GM13976 (cell line): ENCODE measurements around the gene RUFY1.
"Not testable (repeated sequence)": the region's sequence is repeated elsewhere in the genome, so short reads cannot be mapped to it uniquely, and the experiment has no call there.

ENCODE experiments used
- DNase-seq: peaks from one replicate; pipeline ENCODE4 v3.0.0; 2012; ENCODE audit warnings: low spot score
- in situ Hi-C: fragments of 300-500 bp; cut with MboI; formaldehyde crosslinking; loops from one replicate; pipeline ENCODE4 v1.12.0; 2022; ENCODE audit warnings: low sequenced_read_pairs, mixed read lengths, inconsistent platforms; ENCODE audit not compliant: unreplicated experiment
- TF ChIP-seq, protein P1 (sequence below): IDR thresholded peaks from 2 replicates; pipeline ENCODE4 v1.5.1; 2012; ENCODE audit warnings: borderline replicate concordance, mild to moderate bottlenecking; ENCODE audit not compliant: insufficient read depth; ENCODE audit errors: extremely low read depth, missing control alignments, control extremely low read depth

Gene RUFY1

DNA sequence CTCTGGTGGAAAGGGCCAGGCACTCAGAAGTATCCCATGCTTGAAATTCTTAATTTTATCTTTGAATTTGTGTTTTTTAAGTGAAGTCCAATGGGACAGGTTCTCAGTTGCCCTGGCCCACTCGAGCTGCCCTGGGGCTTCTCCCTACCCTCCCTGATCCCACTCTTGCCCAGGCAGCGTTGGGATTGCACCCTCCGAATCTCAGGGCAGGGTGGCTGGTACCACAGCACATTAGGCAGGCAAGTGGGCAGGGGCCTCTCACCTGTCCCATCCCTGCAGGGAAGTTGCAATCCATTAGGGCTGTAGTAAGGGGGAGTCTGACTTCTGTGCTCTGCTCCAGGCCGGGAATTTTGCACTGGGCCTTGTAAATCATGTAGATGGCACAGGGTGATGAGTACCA is 2.7 kb downstream of the RUFY1 start:
- in situ Hi-C loops, result no loop called here
- DNase-seq, result no peak
- TF ChIP-seq, protein P1, sequence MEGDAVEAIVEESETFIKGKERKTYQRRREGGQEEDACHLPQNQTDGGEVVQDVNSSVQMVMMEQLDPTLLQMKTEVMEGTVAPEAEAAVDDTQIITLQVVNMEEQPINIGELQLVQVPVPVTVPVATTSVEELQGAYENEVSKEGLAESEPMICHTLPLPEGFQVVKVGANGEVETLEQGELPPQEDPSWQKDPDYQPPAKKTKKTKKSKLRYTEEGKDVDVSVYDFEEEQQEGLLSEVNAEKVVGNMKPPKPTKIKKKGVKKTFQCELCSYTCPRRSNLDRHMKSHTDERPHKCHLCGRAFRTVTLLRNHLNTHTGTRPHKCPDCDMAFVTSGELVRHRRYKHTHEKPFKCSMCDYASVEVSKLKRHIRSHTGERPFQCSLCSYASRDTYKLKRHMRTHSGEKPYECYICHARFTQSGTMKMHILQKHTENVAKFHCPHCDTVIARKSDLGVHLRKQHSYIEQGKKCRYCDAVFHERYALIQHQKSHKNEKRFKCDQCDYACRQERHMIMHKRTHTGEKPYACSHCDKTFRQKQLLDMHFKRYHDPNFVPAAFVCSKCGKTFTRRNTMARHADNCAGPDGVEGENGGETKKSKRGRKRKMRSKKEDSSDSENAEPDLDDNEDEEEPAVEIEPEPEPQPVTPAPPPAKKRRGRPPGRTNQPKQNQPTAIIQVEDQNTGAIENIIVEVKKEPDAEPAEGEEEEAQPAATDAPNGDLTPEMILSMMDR, result no peak

DNA sequence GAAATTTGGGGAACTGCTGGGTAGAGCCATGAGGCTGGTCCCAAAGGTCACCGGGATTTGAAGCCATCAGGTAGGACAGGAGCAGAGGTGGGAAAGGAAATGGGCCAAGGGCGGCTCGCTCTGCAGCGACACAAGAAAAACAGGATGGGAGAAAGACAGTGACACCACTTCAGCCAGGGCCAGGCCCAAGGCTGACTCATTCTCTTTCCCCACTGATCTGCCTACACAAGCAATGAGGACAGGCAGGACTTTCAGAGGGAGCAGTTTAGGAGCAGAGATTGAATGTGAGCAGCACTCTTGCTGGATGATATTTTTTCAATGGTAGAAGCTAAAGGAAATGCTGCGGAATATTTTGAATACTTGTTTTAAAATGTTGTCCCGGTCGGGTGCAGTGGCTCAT is 3.5 kb downstream of the RUFY1 start:
- TF ChIP-seq, protein P1, result no peak
- DNase-seq, result no peak
- in situ Hi-C loops, result no loop called here

DNA sequence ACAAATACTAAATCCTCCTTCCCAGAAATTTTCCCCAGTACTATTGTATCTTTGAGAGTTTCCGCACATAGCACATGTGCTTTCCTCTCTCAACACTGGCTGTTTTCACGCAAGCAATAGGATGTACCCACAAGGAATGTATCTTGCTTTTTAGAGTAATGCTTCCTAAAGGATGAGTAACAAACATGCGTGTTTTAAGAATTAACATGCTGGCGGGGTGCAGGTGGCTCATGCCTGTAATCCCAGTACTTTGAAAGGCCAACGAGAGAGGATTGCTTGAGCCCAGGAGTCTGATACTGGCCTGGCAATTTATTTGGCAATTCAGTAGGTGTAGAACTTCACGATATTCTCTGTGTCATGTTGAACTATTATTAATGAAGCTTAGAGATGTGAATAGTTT is 4.6 kb downstream of the RUFY1 start:
- TF ChIP-seq, protein P1, result no peak
- in situ Hi-C loops, result no loop called here
- no peak for DNase-seq

DNA sequence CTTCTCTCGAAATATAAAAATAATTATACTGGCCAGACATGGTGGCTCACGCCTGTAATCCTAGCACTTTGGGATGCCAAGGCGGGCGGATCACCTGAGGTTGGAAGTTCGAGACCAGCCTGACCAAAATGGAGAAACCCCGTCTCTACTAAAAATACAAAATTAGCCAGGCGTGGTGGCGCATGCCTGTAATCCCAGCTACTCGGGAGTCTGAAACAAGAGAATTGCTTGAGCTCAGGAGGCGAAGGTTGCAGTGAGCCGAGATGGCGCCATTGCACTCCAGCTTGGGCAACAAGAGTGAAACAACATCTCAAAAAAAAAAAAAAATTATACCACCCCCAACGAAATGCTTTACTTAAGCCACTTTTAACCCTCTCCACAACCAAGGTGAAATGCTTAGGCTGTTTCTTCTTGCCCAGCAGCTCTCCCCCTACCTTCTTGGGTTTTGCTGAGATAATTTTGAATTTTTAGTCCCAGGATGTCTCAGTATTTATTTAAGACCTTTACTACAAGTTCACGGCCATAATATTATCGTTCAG is 8.0 kb downstream of the RUFY1 start:
- in situ Hi-C loops, DNase-seq: not testable (repeated sequence)

DNA sequence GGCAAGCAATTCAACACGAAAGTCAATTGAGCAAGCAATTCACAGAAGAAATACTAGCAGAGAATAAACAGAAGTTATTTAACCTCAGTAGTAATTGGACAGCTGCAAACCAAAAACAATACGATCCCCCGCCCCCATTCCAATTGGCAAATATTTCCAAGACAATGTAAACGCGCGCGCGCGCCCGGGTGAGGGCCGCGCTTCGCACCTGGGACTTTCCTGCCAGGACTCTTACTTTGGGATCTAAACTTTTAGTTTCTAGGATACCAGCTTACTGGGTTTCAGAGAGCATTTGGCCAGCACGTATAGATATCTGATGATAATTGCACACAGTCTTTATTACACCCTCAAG is 8.6 kb downstream of the RUFY1 start:
- in situ Hi-C loops, result no loop called here
- no peak for DNase-seq
- TF ChIP-seq, protein P1, result no peak

DNA sequence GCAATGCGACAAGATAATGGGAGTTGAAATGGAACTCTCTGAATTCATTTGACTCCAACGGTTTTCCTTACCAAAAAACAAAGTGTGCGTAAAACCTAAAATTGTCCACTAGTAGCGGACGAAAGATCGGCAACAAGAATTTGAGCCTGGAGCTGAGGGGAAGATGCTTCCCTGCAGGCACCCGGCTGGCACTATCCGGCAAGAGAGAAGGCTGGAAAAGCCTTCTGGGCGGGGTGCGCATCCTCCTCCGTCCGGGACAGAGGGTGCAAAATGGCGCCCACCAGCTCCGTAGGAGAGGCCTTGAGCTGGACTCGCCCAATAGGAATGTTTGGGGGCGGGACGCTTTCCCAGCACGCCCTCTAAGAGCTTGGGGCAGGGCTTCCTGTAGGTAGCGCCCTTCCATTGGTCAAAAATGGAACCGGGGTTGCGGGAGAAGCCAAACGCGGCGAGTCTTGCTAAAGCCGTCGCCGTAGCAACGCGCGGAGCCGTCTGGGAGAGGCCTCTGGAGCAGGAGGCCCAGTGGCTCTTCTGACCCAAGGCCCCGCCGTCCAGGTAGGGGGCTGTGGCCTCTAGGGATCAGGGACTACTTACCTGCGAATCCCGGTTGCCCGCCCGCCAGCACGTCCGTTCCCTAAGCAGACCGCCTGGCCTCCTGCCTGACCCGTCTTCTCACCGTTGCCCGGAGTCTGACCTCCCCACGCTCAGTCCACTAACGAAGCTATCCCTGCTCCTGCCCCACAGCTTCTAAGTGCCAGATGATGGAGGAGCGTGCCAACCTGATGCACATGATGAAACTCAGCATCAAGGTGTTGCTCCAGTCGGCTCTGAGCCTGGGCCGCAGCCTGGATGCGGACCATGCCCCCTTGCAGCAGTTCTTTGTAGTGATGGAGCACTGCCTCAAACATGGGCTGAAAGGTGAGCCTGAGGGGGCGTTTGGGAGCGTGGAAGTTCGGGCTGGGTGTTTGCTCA is 9.2 kb downstream of the RUFY1 start:
- TF ChIP-seq, protein P1, result no peak
- in situ Hi-C loops, result no loop called here
- DNase-seq, result peak; percentile 98

DNA sequence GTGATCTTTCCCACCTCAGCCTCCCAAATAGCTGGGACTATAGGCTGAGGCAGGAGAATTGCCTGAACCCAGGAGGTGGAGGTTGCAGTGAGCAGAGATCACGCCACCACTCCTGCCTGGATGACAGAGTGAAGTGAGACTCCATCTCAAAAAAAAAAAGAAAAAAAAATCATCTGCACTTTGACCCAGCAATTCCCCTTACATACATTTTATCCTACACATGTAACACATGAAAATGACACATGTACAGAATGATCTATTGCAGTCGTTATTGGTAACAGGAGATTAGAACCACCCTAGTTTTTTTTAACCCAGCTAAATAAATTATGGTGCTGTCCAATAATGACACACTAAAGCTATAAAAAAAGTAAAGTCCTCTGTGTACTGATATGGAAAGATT is 14.2 kb downstream of the RUFY1 start:
- TF ChIP-seq, protein P1, result no peak
- in situ Hi-C loops, result no loop called here
- no peak for DNase-seq
